Measurements from ENCODE around the gene DNAJC13.

DNA sequence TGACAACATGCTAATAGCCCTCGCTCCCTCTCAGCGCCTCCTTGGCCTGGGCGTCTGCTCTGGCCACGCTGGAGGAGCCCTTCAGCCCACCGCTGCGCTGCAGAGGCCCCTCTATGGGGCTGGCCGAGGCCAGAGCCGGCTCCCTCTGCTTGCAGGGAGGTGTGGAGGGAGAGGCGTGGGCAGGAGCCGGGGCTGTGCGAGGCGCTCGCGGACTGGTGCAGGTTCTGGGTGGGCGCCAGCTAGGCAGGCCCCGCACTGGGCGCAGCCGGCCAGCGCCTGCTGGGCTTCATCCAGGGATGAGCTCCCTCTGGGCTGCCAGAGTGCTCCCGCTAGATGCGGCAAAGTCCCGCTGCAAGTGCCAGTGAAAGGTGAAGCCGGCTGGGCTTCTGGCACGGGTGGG, 21.0 kb upstream of the DNAJC13 start:
- TF ChIP-seq, protein P1, sequence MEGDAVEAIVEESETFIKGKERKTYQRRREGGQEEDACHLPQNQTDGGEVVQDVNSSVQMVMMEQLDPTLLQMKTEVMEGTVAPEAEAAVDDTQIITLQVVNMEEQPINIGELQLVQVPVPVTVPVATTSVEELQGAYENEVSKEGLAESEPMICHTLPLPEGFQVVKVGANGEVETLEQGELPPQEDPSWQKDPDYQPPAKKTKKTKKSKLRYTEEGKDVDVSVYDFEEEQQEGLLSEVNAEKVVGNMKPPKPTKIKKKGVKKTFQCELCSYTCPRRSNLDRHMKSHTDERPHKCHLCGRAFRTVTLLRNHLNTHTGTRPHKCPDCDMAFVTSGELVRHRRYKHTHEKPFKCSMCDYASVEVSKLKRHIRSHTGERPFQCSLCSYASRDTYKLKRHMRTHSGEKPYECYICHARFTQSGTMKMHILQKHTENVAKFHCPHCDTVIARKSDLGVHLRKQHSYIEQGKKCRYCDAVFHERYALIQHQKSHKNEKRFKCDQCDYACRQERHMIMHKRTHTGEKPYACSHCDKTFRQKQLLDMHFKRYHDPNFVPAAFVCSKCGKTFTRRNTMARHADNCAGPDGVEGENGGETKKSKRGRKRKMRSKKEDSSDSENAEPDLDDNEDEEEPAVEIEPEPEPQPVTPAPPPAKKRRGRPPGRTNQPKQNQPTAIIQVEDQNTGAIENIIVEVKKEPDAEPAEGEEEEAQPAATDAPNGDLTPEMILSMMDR (IDR thresholded peaks at IDR 0.05): no peak
- TF ChIP-seq POLR2AphosphoS5 (IDR thresholded peaks at IDR 0.05) (no peak), EP300 (IDR thresholded peaks at IDR 0.05) (no peak), POLR2A (IDR thresholded peaks at IDR 0.05; ENCODE audit: low read depth) (no peak)

Measured in esophagus muscularis mucosa (tissue), 4 donors.